PC-9 (cell line): Measurements from ENCODE around the gene SF1. TPM values are rescaled to one million over a fixed set of nuclear protein-coding genes. Genes with fewer than 3 reads are reported as not detected.

Experiments
- BruUV-seq: library from RNA; stranded (reverse); fragments of 400-500 nt; replicated peaks from 2 replicates; lab custom pipeline; 2021; lab: Mats Ljungman, UMichigan
- CTCF ChIA-PET: fragments of 300-600 bp; sonication (Branson Sonifier 250); formaldehyde crosslinking; loops from one replicate; lab custom pipeline; 2022; ENCODE audit warnings: antibody characterized with exemption; lab: Charles Lee
- POLR2A ChIA-PET: fragments of 300-600 bp; sonication (Branson Sonifier 250); formaldehyde crosslinking; loops from one replicate; lab custom pipeline; 2022; ENCODE audit warnings: antibody characterized with exemption; ENCODE audit not compliant: unreplicated experiment; lab: Charles Lee
- DNase-seq, 2 experiments: peaks; one replicate each; pipeline versions ENCODE4 v3.0.0 to v3.0.0-alpha.2; 2015 to 2022; ENCODE audit warnings: mixed read lengths in 1 of 2
- H2AFZ ChIP-seq: fragments of 200-600 bp; sonication (generic); 2 replicates; pipeline ENCODE4 v1.8.1; 2017; ENCODE audit warnings: antibody characterized with exemption
- H3F3A ChIP-seq: fragments of 200-600 bp; sonication (generic); 2 replicates; pipeline ENCODE4 v1.8.1; 2017; ENCODE audit warnings: antibody characterized with exemption, mild to moderate bottlenecking, low read depth; ENCODE audit not compliant: insufficient read depth
- H3K27ac ChIP-seq: fragments of 200-600 bp; sonication (generic); 2 replicates; pipeline ENCODE4 v1.6.1; 2016; ENCODE audit warnings: mixed run types
- H3K27me3 ChIP-seq: fragments of 200-600 bp; sonication (generic); 2 replicates; pipeline ENCODE4 v1.6.1; 2016; ENCODE audit warnings: low read depth, mixed run types; ENCODE audit not compliant: insufficient read depth
- H3K36me3 ChIP-seq: fragments of 200-600 bp; sonication (generic); 2 replicates; pipeline ENCODE4 v1.6.1; 2016; ENCODE audit warnings: low read depth, mixed run types
- H3K4me1 ChIP-seq: fragments of 200-600 bp; sonication (generic); replicated peaks from 2 replicates; pipeline ENCODE4 v1.6.1; 2016; ENCODE audit warnings: mixed run types; ENCODE audit not compliant: insufficient read depth
- H3K4me2 ChIP-seq: fragments of 200-600 bp; sonication (generic); 2 replicates; pipeline ENCODE4 v1.6.1; 2017; ENCODE audit warnings: mixed run types
- H3K4me3 ChIP-seq: fragments of 200-600 bp; sonication (generic); 2 replicates; pipeline ENCODE4 v1.6.1; 2016; ENCODE audit warnings: mixed run types
- H3K79me2 ChIP-seq: fragments of 200-600 bp; sonication (generic); 2 replicates; pipeline ENCODE4 v1.6.1; 2017; ENCODE audit warnings: low read depth, mixed run types
- H3K9me2 ChIP-seq: fragments of 200-600 bp; sonication (generic); 2 replicates; pipeline ENCODE4 v1.8.1; 2017; ENCODE audit warnings: mild to moderate bottlenecking; ENCODE audit not compliant: insufficient read depth
- H3K9me3 ChIP-seq: fragments of 200-600 bp; sonication (generic); 2 replicates; pipeline ENCODE4 v1.8.1; 2016; ENCODE audit warnings: low read depth; ENCODE audit not compliant: insufficient read depth
- H4K20me1 ChIP-seq: fragments of 200-600 bp; sonication (generic); 2 replicates; pipeline ENCODE4 v1.8.1; 2017; ENCODE audit not compliant: insufficient read depth
- CTCF ChIP-seq: fragments of 200-600 bp; sonication (generic); conservative IDR thresholded peaks from 2 replicates; pipeline ENCODE4 v1.6.1; 2017; ENCODE audit warnings: mixed run types, antibody characterized with exemption, mild to moderate bottlenecking, moderate library complexity
- EZH2 ChIP-seq: fragments of 200-600 bp; sonication (generic); IDR thresholded peaks from 2 replicates; pipeline ENCODE4 v1.8.0; 2017; ENCODE audit warnings: antibody characterized with exemption, low read depth
- intact Hi-C: fragments of 100-400 bp; cut with micrococcal nuclease; formaldehyde crosslinking; loops from one replicate; pipeline ENCODE4 v1.10.0; 2022; ENCODE audit not compliant: unreplicated experiment
- total RNA-seq: library from RNA; stranded (reverse); gene quantifications from 2 replicates; pipeline ENCODE4 v1.2.3, GENCODE V29; 2021

The SF1 gene
- total RNA-seq, 1 experiment from 2014 or later = 336 TPM

DNA sequence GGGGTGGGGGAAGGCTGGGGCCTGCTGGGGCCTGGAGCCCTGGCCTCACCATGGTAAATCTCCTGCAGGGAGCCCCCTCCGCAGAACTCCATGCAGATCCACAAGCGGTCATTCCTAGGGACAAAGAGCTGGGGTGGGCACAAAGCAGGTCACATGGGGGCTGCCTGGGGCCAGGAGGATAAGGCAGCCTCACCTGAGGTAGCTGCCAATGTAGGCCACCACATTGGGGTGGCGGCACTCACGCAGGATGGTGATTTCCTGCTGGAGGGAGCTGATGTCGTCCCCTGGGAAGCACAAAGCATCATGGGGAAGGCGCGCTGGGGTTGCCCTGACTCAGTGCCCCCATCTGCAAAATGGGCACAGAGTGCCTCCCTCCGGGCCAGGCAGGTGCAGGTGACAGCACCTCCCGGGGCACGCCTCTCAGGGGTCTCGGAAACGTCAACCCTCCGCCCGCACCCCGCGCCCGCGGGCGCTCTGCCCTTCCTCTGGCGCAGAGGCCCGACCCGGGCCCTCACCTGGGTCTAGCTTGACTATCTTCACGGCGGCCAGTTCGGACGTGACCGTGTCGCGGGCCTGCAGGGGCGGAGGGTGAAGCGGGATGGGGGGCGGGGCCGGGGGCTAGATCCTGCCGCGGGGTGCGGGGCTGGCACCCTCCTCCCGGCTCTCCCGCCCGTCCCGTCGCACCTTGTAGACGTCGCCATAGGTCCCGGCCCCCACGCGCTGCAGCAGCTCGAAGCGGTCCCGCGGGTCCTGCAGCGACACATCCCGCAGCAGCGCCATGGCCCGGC is 24.2 kb upstream of the SF1 start:
- Histone ChIP-seq H4K20me1 (no peaks in the 10 kb centered on the region), H3F3A (peaks cover 24% of the 10 kb centered on the region), H2AFZ (peak overlapping the region; percentile 80; the same call in 1 of the 2 replicates), H3K4me3 (peak overlapping the region; percentile 64), H3K79me2 (no peaks in the 10 kb centered on the region), H3K27me3 (no peaks in the 10 kb centered on the region), H3K36me3 (peaks cover 1% of the 10 kb centered on the region; the same call in 1 of the 2 replicates), H3K9me3 (no peaks in the 10 kb centered on the region), H3K9me2 (no peaks in the 10 kb centered on the region), H3K27ac (no peak overlapping the region), H3K4me1 (peaks cover 20% of the 10 kb centered on the region), H3K4me2 (peak overlapping the region; percentile 66)
- no peak for DNase-seq
- TSS peak; percentile 12 for BruUV-seq
- ChIA-PET CTCF (interaction anchor here (0.6 to 1.2 kb wide), 5 partner anchors 41 to 460 kb away, joined by 3 to 6 read pairs (median 5); partner anchors contain the start of gene ZNHIT2), POLR2A (interaction anchor here (0.6 kb wide), 2 partner anchors 24 to 320 kb away, joined by 3 to 9 read pairs; partner anchors contain the start of genes FAU, MRPL49 and SF1)
- TF ChIP-seq CTCF (no peak), EZH2 (no peak)
- intact Hi-C loops = loop anchor here (1.0 kb wide), 1 partner anchor 41 kb away; no protein-coding TSS in a partner anchor

DNA sequence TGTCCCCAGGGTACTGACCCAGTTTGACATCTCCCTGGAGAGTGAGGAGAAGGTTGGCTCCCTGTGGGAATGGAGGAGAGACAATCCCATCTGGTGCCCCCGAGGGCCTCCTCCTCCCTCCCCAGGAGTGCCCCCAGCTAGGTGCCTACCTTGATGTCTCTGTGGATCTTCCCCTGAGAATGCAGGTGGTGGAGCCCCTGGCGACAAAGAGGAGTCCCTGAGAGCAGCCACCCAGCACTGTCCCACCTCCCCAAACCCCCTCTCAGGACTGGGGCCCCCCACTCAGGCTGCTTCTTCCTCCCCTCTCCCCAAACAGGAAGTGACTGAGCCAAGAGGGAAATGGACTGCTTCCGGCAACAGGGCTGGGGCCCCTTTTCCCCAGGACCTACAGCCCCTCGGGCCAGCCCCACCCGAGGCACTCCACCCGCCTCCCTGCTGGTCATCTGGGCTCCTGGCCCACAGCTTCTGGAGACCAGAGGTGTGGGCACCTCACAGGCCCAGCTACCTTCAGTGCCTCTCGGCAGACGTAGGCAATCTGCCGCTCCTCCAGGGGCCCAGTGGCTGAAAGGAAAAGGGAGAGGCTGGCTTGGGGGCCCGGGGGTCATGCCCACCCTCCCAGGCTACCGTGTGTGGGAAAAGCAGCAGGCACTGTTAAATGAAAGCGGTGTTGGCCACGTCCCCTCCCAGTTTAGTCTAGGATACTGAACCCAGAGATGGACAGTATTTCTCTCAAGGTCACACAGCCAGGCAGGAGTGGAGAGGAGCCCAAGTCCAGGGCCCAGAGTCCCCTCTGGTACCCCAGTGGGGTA is 23.4 kb upstream of the SF1 start:
- Histone ChIP-seq H3K4me2 (peak overlapping the region; percentile 66; the same call in 1 of the 2 replicates), H3K9me2 (no peaks in the 10 kb centered on the region), H3K4me1 (peaks cover 20% of the 10 kb centered on the region), H3F3A (peaks cover 20% of the 10 kb centered on the region), H3K36me3 (no peaks in the 10 kb centered on the region; the same call in 1 of the 2 replicates), H3K9me3 (no peaks in the 10 kb centered on the region), H3K27me3 (no peaks in the 10 kb centered on the region), H4K20me1 (no peaks in the 10 kb centered on the region), H2AFZ (no peak overlapping the region), H3K79me2 (no peaks in the 10 kb centered on the region), H3K4me3 (no peak overlapping the region), H3K27ac (no peak overlapping the region)
- DNase-seq = no peak
- CTCF ChIA-PET = interaction anchor here (0.6 kb wide), 2 partner anchors 10 to 459 kb away, joined by 3 read pairs; no protein-coding TSS in a partner anchor
- no TSS peak for BruUV-seq
- intact Hi-C loops = no loop called here
- POLR2A ChIA-PET = interaction anchor here (0.6 to 0.7 kb wide), 2 partner anchors 15 to 320 kb away, joined by 3 to 6 read pairs; partner anchors contain the start of genes FAU and MRPL49
- TF ChIP-seq EZH2 (no peak), CTCF (no peak)

DNA sequence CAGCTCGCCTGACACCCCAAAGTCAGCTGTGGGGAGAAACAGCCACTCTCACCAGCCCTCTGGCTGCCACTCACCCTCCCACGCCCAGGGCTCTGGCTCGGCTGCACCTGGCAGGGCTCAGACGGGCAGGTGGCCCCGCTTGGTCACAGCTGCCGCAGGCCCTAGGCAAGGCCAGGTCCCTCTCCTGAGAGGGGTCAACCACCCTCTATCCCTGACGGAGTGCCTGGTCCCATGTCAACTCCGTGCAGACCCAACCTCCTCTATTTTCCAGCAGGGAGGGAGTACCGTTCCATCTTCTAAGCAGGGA is 22.8 kb upstream of the SF1 start:
- Histone ChIP-seq H3K9me3 (no peaks in the 10 kb centered on the region), H4K20me1 (no peaks in the 10 kb centered on the region), H3K4me1 (peaks cover 20% of the 10 kb centered on the region), H3K4me2 (no peak overlapping the region), H3K27ac (no peak overlapping the region), H3K4me3 (no peak overlapping the region), H3K36me3 (no peaks in the 10 kb centered on the region; the same call in 1 of the 2 replicates), H3K9me2 (no peaks in the 10 kb centered on the region), H3K79me2 (no peaks in the 10 kb centered on the region), H3F3A (peaks cover 20% of the 10 kb centered on the region), H3K27me3 (no peaks in the 10 kb centered on the region), H2AFZ (no peak overlapping the region)
- no peak for DNase-seq
- no TSS peak for BruUV-seq
- TF ChIP-seq CTCF (no peak), EZH2 (no peak)
- intact Hi-C loops = no loop called here
- CTCF ChIA-PET = interaction anchor here (0.6 kb wide), 1 partner anchor 123 kb away, joined by 4 read pairs; the partner anchor contains the start of gene PPP2R5B
- POLR2A ChIA-PET = no interaction called here
